IPS-18c (cell line): ENCODE measurements around the gene UAP1L1.
"Not testable (repeated sequence)": the region's sequence is repeated elsewhere in the genome, so short reads cannot be mapped to it uniquely, and the experiment has no call there.

Experiments
- H3K4me3 ChIP-seq: 2 replicates; pipeline ENCODE4 v1.7.0; 2013; ENCODE audit warnings: low read depth, mild to moderate bottlenecking, low read length, moderate library complexity; ENCODE audit not compliant: insufficient read depth
- H3K9me3 ChIP-seq: one replicate; pipeline ENCODE4 v1.6.1; 2013; ENCODE audit warnings: mild to moderate bottlenecking, low read length, moderate library complexity; ENCODE audit not compliant: control insufficient read depth, insufficient read depth

Gene UAP1L1, protein sequence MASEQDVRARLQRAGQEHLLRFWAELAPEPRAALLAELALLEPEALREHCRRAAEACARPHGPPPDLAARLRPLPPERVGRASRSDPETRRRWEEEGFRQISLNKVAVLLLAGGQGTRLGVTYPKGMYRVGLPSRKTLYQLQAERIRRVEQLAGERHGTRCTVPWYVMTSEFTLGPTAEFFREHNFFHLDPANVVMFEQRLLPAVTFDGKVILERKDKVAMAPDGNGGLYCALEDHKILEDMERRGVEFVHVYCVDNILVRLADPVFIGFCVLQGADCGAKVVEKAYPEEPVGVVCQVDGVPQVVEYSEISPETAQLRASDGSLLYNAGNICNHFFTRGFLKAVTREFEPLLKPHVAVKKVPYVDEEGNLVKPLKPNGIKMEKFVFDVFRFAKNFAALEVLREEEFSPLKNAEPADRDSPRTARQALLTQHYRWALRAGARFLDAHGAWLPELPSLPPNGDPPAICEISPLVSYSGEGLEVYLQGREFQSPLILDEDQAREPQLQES

DNA sequence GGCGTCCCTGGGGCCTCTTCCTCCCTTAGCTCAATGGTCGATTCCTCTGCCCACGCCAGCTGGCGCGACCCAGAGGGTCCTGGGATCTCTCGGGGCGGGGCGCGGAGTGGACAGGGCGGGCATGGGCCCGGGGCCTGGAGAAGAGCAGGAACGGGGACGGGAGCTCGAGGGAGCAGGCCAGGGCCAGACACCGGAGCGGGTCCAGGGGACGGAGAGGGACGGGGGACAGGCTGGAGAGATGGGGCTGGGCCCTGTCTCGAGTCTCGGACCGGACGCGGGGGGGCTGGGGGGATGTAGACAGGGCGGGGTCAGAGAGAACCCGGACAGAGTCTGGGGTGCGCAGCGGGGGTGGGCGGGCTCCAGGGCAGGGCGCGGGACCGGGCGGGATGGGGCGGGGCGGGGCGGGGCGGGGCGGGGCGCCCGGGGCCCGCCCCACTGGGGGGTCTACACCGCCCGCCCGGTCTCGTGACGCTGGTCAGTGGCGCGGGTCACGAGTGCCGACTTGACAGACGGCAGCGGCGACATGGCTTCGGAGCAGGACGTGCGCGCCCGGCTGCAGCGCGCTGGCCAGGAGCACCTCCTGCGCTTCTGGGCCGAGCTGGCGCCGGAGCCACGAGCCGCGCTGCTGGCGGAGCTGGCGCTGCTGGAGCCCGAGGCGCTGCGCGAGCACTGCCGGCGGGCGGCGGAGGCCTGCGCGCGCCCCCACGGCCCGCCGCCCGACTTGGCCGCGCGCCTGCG is at the start of gene UAP1L1:
UAP1L1 (plus strand) TSS at position 508 of the 738 bp plus-strand sequence; CDS start at position 524, 16 bp downstream.
- H3K4me3 ChIP-seq, result peak within 1 kb of the TSS; percentile 52
- H3K9me3 ChIP-seq, result no peaks in the 10 kb centered on the region

DNA sequence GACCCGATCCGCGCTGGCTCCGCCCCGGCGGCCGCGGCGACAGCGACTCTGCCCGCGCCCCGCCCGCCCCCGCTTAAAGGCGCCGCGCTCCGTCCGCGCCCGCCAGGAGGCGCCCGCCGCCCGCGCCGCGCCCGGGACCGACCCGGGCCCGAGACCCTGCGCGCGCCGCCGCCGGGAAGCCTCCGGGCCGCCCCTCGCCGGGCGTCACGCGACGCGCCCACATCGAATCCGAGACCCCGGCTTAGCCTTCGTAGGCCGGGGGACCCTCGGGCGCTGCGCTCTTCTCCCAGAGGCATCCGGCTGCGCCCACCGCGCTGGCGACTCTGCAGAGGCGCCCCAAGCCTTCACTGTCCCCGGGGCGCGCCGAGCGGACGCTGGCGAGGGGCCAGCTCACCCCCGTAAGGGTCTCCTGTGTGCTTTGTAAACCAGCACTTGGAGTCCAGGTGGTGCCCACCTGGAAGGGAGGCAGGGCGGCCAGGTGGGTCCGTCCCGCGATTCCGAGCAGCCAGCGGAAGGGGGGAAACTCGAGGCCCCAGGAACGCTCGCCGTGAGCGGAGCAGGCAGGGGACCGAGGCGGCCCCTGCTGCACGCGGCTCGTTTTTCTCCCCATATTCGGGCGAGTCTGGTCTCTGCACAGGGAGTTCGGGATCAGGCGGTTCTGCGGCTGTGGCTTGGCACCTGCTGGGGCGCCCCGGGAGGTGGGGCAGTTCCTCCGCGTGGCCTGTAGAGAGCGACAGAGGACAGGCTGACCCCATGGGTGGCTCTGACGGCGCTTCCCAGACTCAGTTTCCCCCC is 48.9 kb upstream of the UAP1L1 start:
- H3K4me3 ChIP-seq, result peak overlapping the region; percentile 71
- H3K9me3 ChIP-seq, result no peaks in the 10 kb centered on the region

DNA sequence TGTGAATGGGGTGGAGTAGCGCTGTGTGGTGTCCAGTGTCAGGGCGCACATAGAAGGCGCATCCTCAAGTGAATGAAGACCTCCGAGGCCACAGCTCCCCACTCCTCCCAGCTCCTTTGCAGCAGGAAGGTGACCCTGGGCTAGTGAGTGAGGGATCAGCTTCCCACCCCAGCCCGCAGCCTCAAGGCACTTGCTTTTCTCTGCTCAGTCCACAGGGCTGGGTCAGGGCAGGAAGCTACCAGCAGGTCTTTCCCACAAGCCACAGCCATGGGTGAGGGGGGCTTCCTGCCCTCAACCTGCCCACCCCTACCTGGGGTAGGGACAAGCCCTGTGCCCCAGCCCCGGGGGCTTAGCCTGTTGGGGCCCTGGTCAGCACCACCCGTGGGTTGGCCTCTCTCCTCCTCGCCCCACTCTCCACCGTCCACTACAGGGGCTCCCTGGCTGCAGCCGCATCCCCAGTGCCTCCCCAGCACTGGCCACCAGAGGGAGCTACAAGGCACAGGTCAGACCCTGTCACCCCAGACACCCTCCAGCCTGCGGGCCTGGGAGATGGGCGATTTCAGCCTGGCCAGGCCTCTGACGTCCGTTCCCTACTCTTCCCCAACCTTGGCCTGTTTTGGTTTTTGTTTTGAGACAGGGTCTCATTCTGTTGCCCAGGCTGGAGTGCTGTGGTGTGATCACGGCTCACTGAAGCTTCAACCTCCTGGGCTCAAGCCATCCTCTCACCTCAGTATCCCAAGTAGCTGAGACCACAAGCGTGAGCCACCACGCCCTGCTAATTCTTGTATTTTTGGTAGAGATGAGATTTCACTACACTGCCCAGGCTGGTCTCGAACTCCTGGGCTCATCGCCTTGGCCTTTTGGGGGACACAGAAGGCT is 48.0 kb upstream of the UAP1L1 start:
- peak overlapping the region; percentile 71; the same call in 1 of the 2 replicates for H3K4me3 ChIP-seq
- no peaks in the 10 kb centered on the region for H3K9me3 ChIP-seq

GRCh38 chr9:137030006-137030405 is 47.3 kb upstream of the UAP1L1 start:
- no peaks in the 10 kb centered on the region for H3K9me3 ChIP-seq
- no peak overlapping the region for H3K4me3 ChIP-seq

- no peak overlapping the region for H3K4me3 ChIP-seq
- no peaks in the 10 kb centered on the region for H3K9me3 ChIP-seq
These were observed 46.5 kb upstream of the UAP1L1 start for GRCh38 chr9:137030538-137031527.

- Histone ChIP-seq H3K4me3 (no peak within 1 kb of the TSS), H3K9me3 (no peaks in the 10 kb centered on the region)
These were observed 45.2 kb upstream of the UAP1L1 start, which contains the start of gene FUT7 for GRCh38 chr9:137031904-137032640. Gene FUT7, minus strand, starts transcription at chr9:137032088. Its CDS starts 97 bp downstream, at chr9:137031991.

DNA sequence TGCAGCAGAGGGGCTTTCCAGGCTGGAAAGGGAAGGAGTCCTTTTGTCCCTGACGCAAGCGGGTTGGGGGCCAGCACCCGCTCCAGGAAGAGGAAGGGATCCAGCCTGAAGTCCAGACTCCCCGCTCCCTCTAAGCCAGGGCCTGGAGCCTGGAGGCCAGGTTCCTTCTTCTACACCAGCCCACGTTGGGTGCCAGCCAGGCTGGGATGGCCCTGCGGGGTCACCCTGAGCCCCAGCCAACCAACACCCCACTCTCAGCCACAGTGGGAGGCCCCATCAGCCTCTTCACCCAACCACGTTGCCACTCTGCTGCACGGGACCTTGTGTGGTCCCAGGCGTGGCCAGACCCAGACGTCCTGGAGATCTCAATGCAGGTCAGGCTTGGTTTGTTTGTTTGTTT is 44.5 kb upstream of the UAP1L1 start:
- Histone ChIP-seq H3K4me3 (no peak overlapping the region), H3K9me3 (no peaks in the 10 kb centered on the region)

GRCh38 chr9:137033481-137033880 is 43.8 kb upstream of the UAP1L1 start:
- H3K4me3 ChIP-seq, H3K9me3 ChIP-seq: not testable (repeated sequence)

DNA sequence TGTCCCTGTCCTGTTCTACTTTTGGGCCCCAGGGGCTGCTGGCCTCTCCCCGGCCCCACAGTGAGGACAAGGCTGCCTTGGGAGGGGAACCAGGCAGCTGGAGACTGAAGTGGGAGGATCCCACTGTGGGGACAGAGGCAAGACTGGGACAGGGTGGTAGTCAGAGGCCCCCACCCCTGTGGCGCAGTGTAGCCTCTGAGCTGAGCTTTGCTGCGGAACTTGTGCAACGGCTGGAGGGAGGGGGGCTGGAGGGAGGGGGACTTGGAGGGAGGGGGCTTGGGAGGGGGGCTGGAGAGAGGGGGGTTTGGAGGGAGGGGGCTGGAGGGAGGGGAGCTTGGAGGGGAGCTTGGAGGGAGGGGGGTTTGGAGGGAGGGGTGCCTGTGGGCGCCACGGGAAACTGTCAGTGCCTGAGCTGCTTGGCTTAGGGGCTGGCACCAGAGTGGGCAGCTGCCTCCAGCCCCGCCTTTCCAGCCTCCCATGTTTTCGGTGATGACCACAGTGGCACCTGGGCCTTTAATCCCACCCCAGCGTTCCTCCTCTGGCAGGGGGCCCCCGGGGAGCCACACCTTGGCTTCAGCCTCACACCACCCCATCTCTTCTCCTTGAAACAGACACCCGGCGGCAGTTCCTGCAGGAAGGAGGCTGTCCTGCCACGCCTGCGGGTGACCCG is 43.1 kb upstream of the UAP1L1 start:
- H3K9me3 ChIP-seq, result no peaks in the 10 kb centered on the region
- no peak overlapping the region for H3K4me3 ChIP-seq

DNA sequence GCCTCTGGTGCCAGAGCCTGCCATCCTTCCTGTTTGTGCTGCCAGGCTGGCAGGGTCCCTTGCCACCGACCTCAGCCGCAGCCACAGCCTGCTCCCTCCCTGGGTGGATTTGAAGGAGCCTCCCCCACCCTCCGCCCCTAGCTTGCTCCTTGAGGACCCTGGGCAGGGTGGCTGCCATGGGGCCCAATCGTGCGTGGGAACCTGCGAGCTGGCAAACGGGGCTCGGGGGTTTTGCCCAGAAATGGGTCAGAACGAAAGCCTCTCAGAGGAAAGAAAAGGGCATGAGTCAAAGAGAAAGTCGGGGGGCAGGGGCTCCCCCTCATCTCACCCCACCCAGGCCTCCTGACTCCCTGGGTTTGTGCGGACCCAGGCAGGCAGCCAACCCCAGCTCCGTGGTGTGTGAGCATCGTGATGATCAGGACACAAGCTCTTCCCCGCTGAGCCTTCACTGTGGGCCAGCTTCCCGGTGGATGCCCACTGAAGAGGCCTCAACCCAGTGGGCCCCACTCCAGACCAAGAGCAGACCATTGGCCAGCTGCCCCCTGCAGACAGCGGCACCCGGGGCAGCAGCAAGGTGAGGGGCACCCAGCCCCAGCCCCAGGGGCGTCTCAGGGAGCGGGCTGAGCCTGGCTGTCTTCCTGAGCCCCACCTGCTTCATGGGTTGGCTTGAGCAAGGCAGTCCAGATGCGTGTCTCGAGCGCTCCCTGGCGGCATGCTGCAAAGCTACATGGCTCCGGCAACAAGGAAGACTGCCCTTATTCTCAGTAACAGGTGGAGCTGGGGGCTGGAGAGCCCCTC is 42.4 kb upstream of the UAP1L1 start:
- Histone ChIP-seq H3K4me3 (no peak overlapping the region), H3K9me3 (no peaks in the 10 kb centered on the region)

DNA sequence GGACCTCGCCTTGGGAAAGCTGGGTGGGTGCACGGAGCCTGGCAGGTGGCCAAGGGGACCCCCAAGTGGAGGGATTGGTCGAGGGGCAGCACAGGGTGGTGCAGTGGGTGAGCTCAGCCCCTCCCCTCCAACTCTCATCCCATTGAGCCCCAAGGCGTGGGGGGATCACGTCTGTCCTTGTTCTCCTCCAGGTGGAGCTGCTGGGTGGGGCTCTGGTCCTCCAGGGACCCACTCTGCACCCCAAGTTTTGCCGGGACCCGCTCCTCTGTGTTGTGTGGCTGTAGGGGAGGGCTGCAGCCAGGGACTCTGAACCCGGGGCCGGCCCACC is 41.8 kb upstream of the UAP1L1 start:
- Histone ChIP-seq H3K4me3 (no peak overlapping the region), H3K9me3 (no peaks in the 10 kb centered on the region)

- no peaks in the 10 kb centered on the region for H3K9me3 ChIP-seq
- H3K4me3 ChIP-seq, result no peak overlapping the region
These were observed 41.4 kb upstream of the UAP1L1 start for GRCh38 chr9:137035937-137036336.

DNA sequence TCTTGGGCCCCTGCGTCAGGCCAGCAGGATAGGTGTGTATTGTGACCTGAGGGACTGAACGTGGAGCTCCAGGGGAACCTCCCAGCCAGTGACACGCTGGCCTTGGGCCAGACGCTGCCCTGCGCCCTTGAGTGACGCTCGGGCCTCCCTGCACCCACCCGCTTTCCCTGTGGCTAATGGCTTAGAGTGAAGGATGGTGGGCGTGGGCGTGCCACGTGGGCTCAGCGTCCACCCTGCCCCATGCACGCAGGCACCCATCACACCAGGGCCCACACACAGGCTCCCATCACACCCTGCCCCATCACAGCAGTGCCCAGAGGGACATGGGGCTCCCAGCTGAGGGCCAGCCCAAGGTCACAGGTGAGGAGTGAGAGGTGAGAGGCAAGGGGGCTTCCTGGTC is 40.3 kb upstream of the UAP1L1 start:
- Histone ChIP-seq H3K4me3 (no peak overlapping the region), H3K9me3 (no peaks in the 10 kb centered on the region)

DNA sequence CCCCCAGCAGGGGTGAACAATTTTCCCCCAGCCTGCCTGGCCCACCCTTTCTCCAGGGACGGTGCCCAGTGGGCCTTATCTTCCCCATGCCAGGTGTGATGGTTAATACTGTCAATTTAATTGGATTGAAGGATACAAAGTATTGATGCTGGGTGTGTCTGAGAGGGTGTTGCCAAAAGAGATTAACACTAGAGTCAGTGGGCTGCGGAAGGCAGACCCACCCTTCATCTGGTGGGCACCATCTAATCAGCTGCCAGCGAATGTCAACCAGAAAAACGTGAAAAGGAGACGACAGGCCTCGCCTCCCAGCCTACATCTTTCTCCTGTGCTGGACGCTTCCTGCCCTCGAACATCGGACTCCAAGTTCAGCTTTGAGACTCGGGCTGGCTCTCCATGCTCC is 39.8 kb upstream of the UAP1L1 start:
- no peaks in the 10 kb centered on the region for H3K9me3 ChIP-seq
- no peak overlapping the region for H3K4me3 ChIP-seq
